C1 segment of cervical spinal cord (tissue), 14 donors: ENCODE results near the gene RNASE7.

Source experiments
- DNase-seq, 14 donors: peaks; one replicate each; lab custom pipeline; 2025; lab: John Stamatoyannopoulos, UW

RNASE7 gene

GRCh38 chr14:21068521-21069387, 26.6 kb downstream of the RNASE7 start:
- peak in 12 of 14 donors; percentile 25 to 71 (median 50) for DNase-seq

DNA sequence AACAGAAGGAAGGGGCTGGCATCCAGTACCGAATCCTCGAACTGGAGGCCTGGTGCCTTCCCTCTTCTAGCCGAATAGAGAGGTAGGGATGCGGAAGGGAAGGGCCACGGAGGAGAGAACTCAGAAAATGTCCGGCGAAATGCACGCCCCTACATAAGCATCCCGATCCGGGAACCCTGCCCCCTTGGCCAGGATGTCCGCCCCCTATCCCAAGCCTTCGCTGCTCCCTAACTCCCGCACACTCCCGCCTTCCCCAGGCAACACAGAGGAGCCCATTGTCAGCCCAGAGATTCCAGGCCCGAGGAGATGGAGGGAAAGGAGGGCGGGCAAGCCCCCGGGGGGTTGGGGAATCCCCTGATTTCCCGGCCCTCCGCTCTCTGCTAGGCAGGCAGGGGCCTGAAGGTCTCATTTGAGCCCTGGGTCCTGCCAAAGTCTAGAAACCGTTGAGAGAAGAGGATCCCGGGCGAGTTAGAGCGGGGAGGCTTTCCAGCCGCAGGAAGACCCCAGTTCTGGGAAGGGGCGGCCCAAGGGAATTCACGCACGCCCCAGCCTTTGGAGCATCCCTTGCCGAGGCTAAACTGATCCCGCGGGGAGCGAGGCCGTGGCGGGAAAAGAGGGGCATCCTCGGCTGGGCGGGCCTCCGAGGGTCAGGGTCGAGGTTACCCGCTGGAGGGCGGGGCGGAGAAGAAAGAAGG, 27.4 kb downstream of the RNASE7 start:
- peak in 12 of 14 donors; percentile 52 to 84 (median 64) for DNase-seq

DNA sequence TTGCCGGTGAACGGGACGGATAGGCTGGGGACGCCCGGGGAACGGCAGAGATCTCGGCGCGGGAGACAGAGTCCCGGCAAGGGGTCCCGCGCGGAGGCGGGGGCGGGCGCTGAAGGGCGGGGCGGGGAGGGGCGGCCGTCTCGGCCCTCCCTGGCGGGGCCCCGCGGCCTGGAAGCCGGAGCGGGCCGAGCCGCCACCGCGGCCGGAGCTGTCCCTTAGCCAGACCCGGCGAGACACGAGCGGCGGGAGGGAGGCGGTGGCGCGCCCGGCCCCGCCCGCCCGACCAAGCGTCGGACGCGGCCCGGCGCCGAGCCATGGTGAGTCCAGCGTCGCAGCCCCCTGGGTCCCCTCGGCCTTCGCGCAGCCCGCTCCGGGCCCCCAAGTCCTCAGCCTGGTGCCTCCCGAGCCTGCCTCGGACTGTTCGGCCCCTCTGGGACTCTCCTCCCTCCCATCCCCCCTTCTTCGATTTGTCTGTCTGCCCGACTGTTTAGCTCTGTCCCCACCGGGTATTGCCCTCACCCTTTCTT, 28.0 kb downstream of the RNASE7 start, which contains the start of gene ARHGEF40:
Gene ARHGEF40, plus strand, starts transcription at position 222 of the 527 bp plus-strand sequence. Its CDS starts 93 bp downstream, at position 315.
- DNase-seq: peak in 13 of 14 donors; percentile 61 to 85 (median 78)

- DNase-seq: peak in 12 of 14 donors; percentile 39 to 78 (median 71)
These were observed 28.6 kb downstream of the RNASE7 start for GRCh38 chr14:21070610-21071224.

DNA sequence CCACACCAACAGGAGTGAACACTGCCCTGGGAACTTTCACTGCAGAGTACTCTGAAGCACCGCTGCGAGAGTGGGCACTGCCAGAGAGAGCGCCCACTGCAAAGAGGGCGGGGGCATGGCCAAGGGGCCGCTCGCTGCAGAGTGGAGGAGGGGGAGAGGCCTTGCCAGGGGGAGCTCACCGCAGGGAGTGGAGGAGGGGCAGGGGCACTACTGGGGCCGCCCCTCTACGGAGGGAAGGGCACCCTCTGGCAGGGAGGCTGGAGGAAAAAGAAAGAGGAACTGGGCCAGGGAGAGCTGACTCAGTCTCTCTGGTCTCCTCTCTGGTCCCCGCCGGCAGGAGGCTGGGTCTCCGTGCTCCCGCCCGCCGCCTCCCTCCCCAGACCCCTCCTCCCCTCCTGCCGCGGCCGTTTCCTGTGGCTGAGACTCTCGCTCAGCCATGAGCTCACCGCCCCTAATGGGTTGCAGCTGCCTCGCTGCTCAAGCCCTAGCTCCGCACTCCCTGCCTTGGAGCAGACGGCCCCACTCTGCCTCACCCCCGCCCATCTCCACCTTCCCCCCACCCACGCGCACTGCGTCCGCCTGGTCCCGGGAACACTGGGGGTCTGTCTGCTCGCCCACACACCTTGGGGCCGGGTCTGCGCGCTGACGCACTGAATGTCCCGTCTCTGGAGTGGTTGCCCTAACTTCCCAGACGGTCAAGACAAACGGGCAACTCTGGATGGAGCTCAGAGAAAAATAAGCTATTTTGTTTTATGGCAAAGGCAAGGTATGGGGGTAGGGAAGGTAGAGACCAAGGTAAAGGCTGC, 29.3 kb downstream of the RNASE7 start:
- DNase-seq: peak in 13 of 14 donors; percentile 44 to 88 (median 74)

DNA sequence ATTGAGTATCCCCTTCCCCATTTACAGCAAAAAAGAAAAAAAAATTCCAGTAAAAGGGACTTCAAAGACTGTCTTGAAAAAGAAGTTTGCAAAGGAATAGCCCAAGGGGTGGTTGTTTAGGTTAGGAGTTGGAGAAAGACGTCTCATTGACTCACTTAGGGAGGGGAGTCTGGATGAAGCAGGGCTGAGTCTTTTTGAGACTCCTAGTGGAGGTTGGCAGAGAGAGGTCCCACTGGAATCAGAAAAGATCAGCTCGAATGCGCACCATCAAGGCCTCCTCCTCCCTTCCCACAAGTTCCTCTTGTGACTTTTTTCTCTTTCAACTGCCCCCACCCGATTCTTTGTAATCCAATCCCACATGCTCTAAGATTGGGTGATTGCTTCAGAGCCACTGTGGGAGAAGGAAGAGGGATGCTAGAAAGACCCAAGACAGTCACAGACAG, 29.9 kb downstream of the RNASE7 start:
- peak in 5 of 14 donors; percentile 9 to 42 (median 16) for DNase-seq

- peak in 1 of 14 donors; percentile 12 for DNase-seq
These were observed 30.7 kb downstream of the RNASE7 start for GRCh38 chr14:21072781-21073339.

- DNase-seq: no peak
These were observed 31.8 kb downstream of the RNASE7 start for GRCh38 chr14:21073921-21074320.

- DNase-seq: peak in 1 of 14 donors; percentile 46
These were observed 32.5 kb downstream of the RNASE7 start for GRCh38 chr14:21074398-21075272.

- no peak for DNase-seq
These were observed 33.7 kb downstream of the RNASE7 start for GRCh38 chr14:21075719-21076437.

- no peak for DNase-seq
These were observed 35.5 kb downstream of the RNASE7 start for GRCh38 chr14:21077672-21078071.

DNA sequence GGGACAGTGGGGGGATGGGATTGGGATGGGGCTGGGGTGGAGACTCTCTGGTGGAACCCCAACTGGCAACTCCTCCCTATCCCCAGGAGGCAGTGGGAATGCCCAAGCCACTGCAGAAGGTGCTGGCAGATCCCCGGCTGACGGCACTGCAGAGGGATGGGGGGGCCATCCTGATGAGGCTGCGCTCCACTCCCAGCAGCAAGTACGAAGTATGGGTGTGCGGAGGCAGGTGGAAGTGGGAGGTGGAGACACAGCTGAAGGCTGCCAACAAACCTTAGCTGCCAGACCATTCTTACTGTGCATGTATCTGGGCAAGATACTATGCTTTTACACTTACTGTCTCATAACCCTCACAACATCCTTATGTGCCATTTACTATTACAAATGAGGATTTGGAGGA, 36.1 kb downstream of the RNASE7 start:
- DNase-seq: no peak

GRCh38 chr14:21078726-21079125, 36.6 kb downstream of the RNASE7 start:
- DNase-seq: no peak

DNA sequence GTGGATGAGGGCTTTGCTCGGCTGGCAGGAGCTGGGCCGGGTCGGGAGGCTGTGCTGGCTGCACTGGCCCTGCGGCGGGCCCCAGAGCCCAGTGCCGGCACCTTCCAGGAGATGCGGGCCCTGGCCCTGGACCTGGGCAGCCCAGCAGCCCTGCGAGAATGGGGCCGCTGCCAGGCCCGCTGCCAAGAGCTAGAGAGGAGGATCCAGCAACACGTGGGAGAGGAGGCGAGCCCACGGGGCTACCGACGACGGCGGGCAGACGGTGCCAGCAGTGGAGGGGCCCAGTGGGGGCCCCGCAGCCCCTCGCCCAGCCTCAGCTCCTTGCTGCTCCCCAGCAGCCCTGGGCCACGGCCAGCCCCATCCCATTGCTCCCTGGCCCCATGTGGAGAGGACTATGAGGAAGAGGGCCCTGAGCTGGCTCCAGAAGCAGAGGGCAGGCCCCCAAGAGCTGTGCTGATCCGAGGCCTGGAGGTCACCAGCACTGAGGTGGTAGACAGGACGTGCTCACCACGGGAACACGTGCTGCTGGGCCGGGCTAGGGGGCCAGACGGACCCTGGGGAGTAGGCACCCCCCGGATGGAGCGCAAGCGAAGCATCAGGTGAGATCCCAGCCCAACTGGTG, 39.5 kb downstream of the RNASE7 start:
- no peak for DNase-seq

DNA sequence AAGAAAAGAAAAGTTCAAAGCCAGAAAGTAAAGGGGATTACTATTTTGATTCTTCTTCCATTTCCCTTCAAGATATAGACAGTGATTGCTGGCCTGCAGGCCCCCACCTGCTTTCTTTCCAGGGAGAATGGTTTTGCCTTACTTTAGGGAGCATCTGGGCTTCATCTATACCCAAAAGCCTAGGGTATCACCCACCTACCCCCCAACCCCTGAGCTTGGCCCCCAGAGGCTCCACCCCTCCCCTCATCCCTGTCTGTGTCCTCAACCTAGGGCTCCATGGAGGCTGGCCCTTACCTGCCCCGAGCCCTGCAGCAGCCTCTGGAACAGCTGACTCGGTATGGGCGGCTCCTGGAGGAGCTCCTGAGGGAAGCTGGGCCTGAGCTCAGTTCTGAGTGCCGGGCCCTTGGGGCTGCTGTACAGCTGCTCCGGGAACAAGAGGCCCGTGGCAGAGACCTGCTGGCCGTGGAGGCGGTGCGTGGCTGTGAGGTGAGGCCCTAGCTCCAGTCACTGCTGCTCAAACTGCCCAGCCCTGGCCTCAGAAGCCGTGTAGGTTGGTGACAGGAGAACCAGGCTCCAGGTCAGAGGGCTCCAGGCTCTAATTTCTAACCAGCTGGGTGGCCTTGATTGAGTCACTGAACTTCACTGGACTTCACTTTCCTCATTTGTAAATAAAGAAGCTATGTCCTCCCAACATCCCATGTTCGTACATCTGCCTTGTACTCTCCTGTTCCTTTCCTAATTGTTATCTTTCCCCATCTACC, 41.6 kb downstream of the RNASE7 start:
- DNase-seq: no peak

GRCh38 chr14:21084396-21084795, 42.2 kb downstream of the RNASE7 start:
- DNase-seq: no peak

DNA sequence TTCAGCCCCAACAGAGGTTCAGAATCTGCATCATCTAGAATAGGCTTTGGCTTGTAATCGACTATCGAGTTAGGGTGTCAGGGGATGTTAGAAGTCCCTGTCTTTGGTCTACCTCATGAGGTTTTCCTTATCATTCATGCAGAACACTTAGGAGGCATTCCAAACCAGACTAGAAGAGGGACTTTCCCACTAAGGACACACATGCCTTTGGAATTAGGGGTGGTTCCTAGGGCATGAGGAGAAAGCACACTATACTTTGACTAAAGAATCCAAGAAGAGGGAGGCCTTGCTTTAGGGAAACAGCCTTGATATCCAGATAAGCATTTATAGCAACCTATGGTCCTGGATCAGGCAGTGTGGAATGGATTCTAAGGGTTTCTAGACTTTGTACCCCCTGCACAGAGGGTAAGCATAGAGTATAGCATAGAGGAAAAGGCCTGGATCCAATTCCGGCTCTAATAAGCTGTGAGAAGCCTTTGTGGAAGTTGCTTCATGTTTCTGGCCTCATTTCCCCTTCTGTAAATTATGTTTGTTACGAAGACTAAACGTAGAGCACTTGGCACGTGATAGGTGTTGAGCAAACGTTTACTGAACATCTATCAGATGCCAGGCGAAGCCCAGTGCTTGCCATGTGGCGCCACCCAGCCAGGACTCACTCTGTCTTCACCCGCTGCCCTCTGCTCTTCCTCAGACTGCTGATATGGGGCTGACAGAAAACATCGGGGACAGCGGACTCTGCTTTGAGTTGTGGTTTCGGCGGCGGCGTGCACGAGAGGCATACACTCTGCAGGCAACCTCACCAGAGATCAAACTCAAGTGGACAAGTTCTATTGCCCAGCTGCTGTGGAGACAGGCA, 43.1 kb downstream of the RNASE7 start:
- no peak for DNase-seq
